H1 (cell line): Measurements from ENCODE around the gene CEBPE. TPM values are rescaled to one million over a fixed set of nuclear protein-coding genes. Genes with fewer than 3 reads are reported as not detected.

Source experiments
- E2F6 ChIP-seq: IDR thresholded peaks from 2 replicates; pipeline ENCODE4 v1.6.1; 2012; ENCODE audit warnings: inconsistent platforms
- polyA plus RNA-seq, 7 experiments: library from polyadenylated mRNA; depleted of rRNA in 3 of 7; stranded (reverse) in 5 of 7; unstranded in 2 of 7; fragments of >200 nt in 5 of 7; fragments of 200-250 nt in 2 of 7; gene quantifications; 1 replicate in 5 of 7; 2 replicates in 1 of 7; 4 replicates in 1 of 7; pipeline versions ENCODE4 v1.2.1 to v1.2.3, GENCODE V29; 2011 to 2013; ENCODE audit warnings: missing spikeins in 2 of 7, mixed read lengths in 2 of 7
- total RNA-seq: library from RNA; stranded (reverse); fragmentation: NEBNext Ultra II Directional; extraction: Animal tissue kit (Norgen Biotek cat#: 25700); gene quantifications from 2 replicates; pipeline ENCODE4 v1.2.1, GENCODE V29; 2021

Gene CEBPE
- total and polyA plus RNA-seq, 2 of the 8 experiments (the other 6 are each of a cell fraction or from before 2014, with no cell fraction given), result 0.05 TPM; not detected in 1

GRCh38 chr14:23128969-23129758, 10.1 kb upstream of the CEBPE start (continued):
- TF ChIP-seq E2F6, result no peak
